Rectal smooth muscle tissue (tissue), 1 donor: ENCODE results near the gene GALNT3.

ENCODE experiments used
- H3K27ac ChIP-seq: one replicate; pipeline ENCODE4 v1.7.0; 2013; ENCODE audit warnings: low read depth, low read length, inconsistent platforms
- H3K27me3 ChIP-seq: one replicate; pipeline ENCODE4 v1.7.0; 2013; ENCODE audit warnings: low read length; ENCODE audit not compliant: control insufficient read depth, insufficient read depth
- H3K36me3 ChIP-seq: one replicate; pipeline ENCODE4 v1.7.0; 2013; ENCODE audit warnings: low read length; ENCODE audit not compliant: control insufficient read depth, insufficient read depth
- H3K4me1 ChIP-seq: one replicate; pipeline ENCODE4 v1.7.0; 2013; ENCODE audit warnings: low read length; ENCODE audit not compliant: control insufficient read depth, insufficient read depth
- H3K4me3 ChIP-seq: one replicate; pipeline ENCODE4 v1.7.0; 2013; ENCODE audit warnings: low read length
- H3K9ac ChIP-seq: one replicate; pipeline ENCODE4 v1.7.0; 2013; ENCODE audit warnings: low read length

GALNT3 gene

DNA sequence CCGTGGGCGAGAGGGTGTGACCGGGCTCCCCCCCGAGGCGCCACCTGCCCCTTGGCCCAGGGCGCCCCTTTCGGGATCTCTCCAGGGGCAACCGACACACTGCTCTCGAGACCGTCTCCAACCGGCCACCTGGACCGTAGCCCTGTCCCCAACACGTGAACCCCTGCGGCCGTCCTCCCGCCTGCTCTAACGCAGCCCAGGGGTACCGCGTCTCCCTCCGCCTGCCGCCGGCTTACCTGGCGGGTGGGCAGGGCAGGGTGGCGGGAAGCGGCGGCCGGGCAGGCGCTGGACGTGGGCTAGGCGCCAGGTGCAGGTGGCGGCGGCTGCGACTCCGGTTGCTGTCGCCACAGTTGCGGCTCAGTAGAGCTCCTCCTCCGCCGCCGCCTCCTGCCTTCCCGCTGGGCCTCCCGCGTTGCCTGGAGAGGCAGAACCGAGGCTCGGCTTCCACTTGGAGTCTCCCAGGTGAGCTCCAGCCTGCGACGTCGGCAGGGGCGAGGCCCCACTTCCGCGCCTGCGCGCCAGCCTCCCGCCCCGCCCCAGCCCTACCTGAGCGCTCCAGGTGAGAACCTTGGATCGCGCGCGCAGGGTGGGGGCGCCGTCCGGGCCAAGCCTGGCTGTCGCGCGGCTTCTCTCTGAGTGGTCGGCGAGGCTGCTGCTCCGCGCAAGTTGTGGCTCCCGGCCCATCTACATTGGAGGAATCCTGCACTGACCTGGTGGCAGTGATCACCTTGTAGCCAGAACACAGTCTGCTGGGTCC, at the start of gene GALNT3:
Gene GALNT3, minus strand, starts transcription at position 469 of the 757 bp plus-strand sequence. CDS start 23,547 bp downstream, outside the sequence.
- Histone ChIP-seq H3K36me3 (no peaks in the 10 kb centered on the region), H3K4me3 (peak within 1 kb of the TSS; percentile 82), H3K27ac (no peak within 1 kb of the TSS), H3K4me1 (no peaks in the 10 kb centered on the region), H3K27me3 (no peaks in the 10 kb centered on the region), H3K9ac (peak within 1 kb of the TSS; percentile 57)

DNA sequence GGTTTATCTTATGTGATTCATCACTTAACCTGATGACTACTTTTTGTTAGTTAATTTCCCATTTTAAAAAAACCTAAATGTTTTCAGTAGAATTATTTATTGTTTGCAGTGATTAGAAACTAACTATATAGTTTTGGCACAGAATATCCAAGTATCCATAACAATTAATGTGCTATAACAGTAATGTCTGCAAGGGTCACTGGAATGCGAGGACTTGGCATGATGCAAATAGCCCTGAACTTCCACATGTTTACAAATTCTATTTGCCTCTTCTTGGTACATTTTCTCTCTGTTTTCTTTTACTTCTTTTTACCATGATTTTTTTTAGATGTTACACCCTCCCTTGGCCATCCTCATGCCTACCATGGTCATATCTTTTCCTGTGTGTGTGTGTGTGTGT, 49.3 kb upstream of the GALNT3 start:
- H3K27ac ChIP-seq = no peak overlapping the region
- H3K27me3 ChIP-seq = no peaks in the 10 kb centered on the region
- H3K36me3 ChIP-seq = no peaks in the 10 kb centered on the region
- no peak overlapping the region for H3K4me3 ChIP-seq
- H3K9ac ChIP-seq = no peak overlapping the region
- no peaks in the 10 kb centered on the region for H3K4me1 ChIP-seq

DNA sequence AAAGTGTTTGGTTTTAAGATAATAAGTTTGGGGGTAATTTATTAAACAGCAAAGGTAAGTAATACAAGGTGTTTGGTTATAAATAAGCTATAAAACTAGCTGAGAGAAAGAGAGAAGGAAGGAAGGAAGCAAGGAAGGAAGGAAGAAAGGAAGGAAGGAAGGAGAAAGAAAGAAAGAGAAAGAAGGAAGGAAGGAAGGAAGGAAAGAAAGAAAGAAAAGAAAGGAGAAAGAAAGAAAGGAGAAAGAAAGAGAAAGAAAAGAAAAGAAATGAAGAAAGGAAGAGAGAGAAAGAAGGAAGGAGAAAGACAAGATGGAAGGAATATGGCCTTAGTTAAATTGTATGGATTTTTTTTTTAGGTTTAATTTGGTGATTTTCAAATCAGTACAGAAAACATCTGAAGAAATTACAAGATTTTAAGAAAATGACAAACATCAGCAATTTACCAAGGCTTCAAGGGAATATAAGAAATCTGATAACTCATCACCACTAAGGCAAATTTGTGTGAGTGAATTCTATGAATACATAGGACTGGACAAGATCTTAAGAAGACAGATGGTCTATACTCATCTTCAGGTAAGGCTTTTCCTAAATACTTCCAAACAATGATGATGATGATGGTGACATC, 46.4 kb upstream of the GALNT3 start:
- Histone ChIP-seq H3K9ac (no peak overlapping the region), H3K27ac (no peak overlapping the region), H3K36me3 (no peaks in the 10 kb centered on the region), H3K27me3 (no peaks in the 10 kb centered on the region), H3K4me1 (no peaks in the 10 kb centered on the region), H3K4me3 (no peak overlapping the region)

DNA sequence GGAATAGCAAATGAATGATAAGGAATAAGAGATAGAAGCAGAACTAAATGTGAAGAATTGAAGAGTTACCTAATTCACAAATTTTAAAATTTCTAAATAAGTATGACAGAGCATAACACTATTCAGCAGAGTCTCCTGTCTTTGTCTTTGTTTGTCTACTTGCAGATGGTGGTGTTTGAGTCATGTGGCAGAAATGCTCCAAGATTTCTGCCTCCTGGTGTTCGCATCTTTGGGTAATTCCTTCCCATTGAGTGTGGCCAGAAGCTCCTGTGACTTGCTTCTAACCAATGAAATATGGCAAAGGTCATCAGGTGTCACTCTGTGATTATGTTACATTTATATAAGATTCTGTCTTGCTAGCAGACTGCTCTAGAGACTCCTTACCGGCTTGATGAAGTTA, 45.6 kb upstream of the GALNT3 start:
- Histone ChIP-seq H3K9ac (no peak overlapping the region), H3K4me1 (no peaks in the 10 kb centered on the region), H3K27me3 (no peaks in the 10 kb centered on the region), H3K27ac (no peak overlapping the region), H3K36me3 (no peaks in the 10 kb centered on the region), H3K4me3 (no peak overlapping the region)

DNA sequence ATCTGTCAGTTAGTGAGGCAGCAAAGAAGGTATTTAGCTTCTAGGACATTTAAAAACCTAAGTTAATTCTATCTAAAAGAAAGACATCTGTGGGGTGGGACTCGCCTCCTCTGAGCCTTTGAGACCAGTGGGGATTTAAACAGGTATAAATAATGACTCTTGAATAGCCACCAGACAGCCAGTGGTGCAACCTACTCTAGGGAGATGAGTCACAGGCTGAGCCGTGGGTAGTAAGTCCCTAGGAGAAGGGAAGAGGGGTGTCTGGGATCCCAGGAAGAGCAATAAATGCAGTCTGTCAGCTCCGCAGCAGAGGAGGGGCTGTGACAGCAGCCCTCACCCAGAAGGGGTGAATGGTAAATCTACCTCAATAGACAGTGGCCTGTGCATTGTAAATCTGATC, 43.1 kb upstream of the GALNT3 start:
- H3K27ac ChIP-seq = no peak overlapping the region
- H3K9ac ChIP-seq = no peak overlapping the region
- H3K36me3 ChIP-seq = no peaks in the 10 kb centered on the region
- no peaks in the 10 kb centered on the region for H3K4me1 ChIP-seq
- H3K27me3 ChIP-seq = no peaks in the 10 kb centered on the region
- H3K4me3 ChIP-seq = no peak overlapping the region

DNA sequence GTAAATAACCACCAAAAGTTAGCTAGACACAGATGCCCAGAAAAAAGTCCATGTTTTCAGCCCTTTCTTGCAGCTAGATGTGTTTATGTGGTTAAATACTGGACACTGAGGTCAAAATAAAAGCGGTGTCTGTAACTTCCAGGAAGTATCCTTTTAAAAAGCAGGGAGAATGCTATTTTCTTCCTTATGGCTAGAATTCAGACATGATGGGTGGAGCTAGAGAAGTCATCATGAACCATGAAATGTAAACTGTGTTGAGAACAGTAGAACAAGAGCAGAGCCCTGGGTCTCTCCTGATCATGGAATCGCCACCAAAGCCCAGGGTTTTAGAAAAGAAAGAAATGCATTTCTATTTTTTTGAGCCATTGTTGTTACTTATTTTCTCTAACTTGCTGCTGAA, 41.3 kb upstream of the GALNT3 start:
- H3K4me3 ChIP-seq = no peak overlapping the region
- no peaks in the 10 kb centered on the region for H3K36me3 ChIP-seq
- no peak overlapping the region for H3K9ac ChIP-seq
- H3K4me1 ChIP-seq = no peaks in the 10 kb centered on the region
- no peak overlapping the region for H3K27ac ChIP-seq
- no peaks in the 10 kb centered on the region for H3K27me3 ChIP-seq

DNA sequence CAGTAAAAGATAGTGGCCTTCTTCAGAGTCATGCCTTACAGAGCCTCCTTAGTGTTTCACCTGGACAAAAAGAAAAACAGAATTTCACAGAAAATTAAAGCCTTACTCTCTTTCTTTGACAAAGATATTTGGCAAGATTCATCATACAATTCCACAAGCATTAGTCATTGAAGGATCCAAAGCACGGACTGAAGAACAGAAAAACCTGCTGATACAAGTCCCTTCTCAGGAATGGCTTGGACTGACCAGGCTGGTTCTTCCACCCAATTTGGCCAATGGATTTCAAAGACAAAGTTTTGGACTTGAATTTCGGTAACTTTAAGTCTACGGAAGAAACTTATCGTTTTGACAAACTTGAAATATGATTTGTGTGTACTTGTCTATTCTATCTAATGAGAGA, 39.1 kb upstream of the GALNT3 start:
- no peak overlapping the region for H3K4me3 ChIP-seq
- H3K4me1 ChIP-seq = no peaks in the 10 kb centered on the region
- no peak overlapping the region for H3K27ac ChIP-seq
- no peaks in the 10 kb centered on the region for H3K27me3 ChIP-seq
- H3K36me3 ChIP-seq = no peaks in the 10 kb centered on the region
- H3K9ac ChIP-seq = no peak overlapping the region

DNA sequence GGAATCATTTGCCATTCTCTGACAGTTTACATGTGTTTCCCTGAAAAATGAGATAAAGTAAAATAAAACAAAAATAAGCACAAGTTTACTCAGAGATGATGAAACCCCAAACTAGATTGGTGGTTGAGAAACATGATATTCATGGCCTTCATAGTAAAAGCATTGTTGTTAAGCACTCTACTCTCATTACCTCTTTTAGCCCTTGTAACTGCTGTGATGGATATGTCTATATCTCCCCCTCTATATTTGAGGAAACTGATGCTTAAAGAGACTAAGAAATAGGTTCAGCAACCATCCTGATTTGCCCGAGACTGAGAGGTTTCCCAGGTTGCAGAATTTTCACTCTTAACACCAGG, 33.9 kb upstream of the GALNT3 start:
- Histone ChIP-seq H3K9ac (no peak overlapping the region), H3K4me1 (no peaks in the 10 kb centered on the region), H3K27me3 (no peaks in the 10 kb centered on the region), H3K4me3 (no peak overlapping the region), H3K36me3 (no peaks in the 10 kb centered on the region), H3K27ac (no peak overlapping the region)

DNA sequence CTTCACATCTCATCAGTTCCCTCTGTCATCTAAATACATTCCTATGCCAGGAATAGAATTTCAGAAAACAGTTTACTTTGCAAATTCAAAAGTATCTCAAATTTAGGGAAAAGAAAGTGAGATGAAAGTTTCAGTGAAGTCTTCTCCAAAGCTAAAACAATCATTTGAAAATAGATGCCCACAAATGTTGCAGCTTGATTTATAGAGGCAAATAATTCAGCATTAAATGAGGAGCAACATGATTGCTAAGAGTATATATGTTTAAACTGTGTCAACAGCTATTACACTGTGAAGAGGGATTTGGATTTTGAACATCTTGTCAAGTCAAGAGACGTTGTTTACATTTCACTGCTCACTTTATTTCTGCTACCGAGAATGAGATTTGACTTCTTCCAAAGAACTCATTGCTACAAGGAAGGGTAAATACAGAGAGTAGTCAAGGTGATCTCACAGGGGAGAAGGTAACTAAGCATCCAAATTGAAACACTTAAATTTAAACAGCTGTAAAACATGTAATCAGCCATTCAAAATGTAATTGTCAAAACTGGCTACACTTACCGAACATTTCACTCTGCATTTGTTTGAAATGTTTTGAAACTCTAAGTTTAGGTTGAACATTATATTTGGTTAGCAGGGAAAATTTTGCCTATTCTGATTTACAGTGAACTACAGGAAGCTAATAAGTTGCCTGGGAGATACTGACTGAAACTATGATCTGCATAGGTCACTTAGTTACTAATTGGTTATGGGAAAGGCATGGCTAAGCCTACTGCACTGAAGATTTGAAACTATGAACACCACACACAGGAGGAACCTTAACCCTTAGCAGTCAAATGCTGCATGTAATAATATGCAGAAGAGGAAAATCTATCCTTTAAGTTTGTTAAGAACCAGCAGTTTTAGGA, 33.2 kb upstream of the GALNT3 start:
- H3K4me3 ChIP-seq = no peak overlapping the region
- H3K27ac ChIP-seq = no peak overlapping the region
- H3K36me3 ChIP-seq = no peaks in the 10 kb centered on the region
- no peak overlapping the region for H3K9ac ChIP-seq
- H3K4me1 ChIP-seq = no peaks in the 10 kb centered on the region
- H3K27me3 ChIP-seq = no peaks in the 10 kb centered on the region

DNA sequence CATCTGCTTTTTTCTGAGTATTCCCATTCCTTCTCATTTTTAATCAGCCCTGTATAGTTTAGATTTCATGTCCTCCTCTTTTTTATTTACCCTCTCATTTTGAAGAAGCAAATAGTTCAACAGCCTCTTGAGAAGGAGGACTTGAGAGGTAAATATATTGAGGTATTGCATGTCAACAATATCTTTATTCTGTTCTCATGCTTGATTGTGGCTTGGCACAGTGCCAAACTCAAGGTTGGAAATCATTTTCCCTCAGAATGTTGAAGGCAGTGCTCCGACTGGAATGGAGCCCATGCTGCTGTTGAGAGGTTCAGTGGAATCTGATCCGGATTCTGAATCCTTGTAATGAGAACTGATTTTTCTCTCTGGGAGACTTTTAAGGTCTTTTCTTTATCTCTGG, 31.0 kb upstream of the GALNT3 start:
- Histone ChIP-seq H3K27me3 (no peaks in the 10 kb centered on the region), H3K4me1 (no peaks in the 10 kb centered on the region), H3K27ac (no peak overlapping the region), H3K9ac (no peak overlapping the region), H3K36me3 (no peaks in the 10 kb centered on the region), H3K4me3 (no peak overlapping the region)

DNA sequence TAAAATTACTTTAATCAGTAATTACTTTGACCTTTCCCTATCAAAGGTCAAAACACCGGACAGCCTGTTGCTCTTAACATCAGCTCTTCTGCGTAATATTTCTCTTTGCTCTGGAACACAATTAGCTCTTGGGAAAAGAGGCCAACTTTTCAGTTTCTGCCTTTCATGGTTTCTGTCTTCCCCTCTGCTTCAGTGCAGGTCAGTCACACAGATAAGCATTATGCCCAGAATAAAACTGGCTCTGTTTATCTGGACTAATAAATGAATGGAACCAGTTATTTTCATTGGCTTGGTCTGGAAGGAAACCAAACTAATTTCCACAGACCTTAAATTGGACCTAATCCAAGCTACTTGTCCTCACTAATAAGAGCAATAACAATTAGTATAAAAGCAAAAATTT, 26.2 kb upstream of the GALNT3 start:
- no peak overlapping the region for H3K9ac ChIP-seq
- H3K4me1 ChIP-seq = no peaks in the 10 kb centered on the region
- H3K27ac ChIP-seq = no peak overlapping the region

DNA sequence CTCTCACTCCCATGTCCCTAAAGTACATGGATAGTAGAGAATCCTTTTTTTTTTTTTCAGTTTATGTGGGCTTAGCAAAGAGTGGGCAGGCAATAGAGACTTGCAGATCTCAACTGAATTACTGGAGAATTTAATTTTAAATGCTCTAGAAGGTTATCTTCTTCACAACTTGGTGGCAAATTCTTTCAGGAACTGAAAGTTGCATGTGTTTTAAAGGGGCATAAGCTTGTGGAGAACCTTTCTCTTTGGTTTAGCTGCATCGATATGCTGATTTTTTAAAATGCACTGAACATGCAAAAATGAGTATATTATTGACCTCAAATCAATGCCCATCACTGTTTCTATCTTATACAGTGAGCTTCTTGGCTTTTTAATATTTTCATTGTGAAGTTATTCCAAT, 24.9 kb upstream of the GALNT3 start:
- Histone ChIP-seq H3K4me1 (no peaks in the 10 kb centered on the region), H3K27me3 (no peaks in the 10 kb centered on the region), H3K36me3 (no peaks in the 10 kb centered on the region), H3K9ac (no peak overlapping the region), H3K4me3 (no peak overlapping the region), H3K27ac (no peak overlapping the region)

More for the DNA sequence above, 26.2 kb upstream of the GALNT3 start:
- Histone ChIP-seq H3K4me3 (no peak overlapping the region), H3K27me3 (no peaks in the 10 kb centered on the region), H3K36me3 (no peaks in the 10 kb centered on the region)
